CD4-positive, alpha-beta T cell (primary cell): ENCODE results near the gene BMF. TPM values are rescaled to one million over a fixed set of nuclear protein-coding genes. Genes with fewer than 3 reads are reported as not detected.

Experiments used
- ATAC-seq: fragments of 200-7000 bp; cut with Tn5 transposase; one replicate; pipeline ENCODE4 v1.10.0; 2022; ENCODE audit warnings: mild to moderate bottlenecking; ENCODE audit not compliant: poor library complexity
- CTCF ChIA-PET: fragments of 350-600 bp; sonication (Branson Sonifier 250); formaldehyde crosslinking; loops from one replicate; lab custom pipeline; 2021; ENCODE audit warnings: antibody characterized with exemption, inconsistent platforms; lab: Charles Lee
- POLR2A ChIA-PET: fragments of 350-600 bp; sonication (Branson Sonifier 250); formaldehyde crosslinking; loops from one replicate; lab custom pipeline; 2021; ENCODE audit warnings: antibody characterized with exemption, inconsistent platforms; lab: Charles Lee
- DNase-seq, 14 experiments: peaks; one replicate each; pipeline ENCODE4 v3.0.0-alpha.2; 2013 to 2020; ENCODE audit warnings: mixed read lengths in 2 of 14
- H3K27ac ChIP-seq, 2 donors: one replicate each; pipeline versions ENCODE4 v1.5.1 to v1.7.0; 2013; ENCODE audit warnings: low read length in 2 of 2, low read depth in 1 of 2, mild to moderate bottlenecking in 1 of 2
- H3K27me3 ChIP-seq, 2 experiments: 1 replicate in 1 of 2; 2 replicates in 1 of 2; pipeline versions ENCODE4 v1.6.1 to v1.7.0; 2013; ENCODE audit warnings: low read length in 2 of 2, control low read depth in 1 of 2, mild to moderate bottlenecking in 1 of 2, moderate library complexity in 1 of 2; ENCODE audit not compliant: insufficient read depth in 2 of 2, control insufficient read depth in 1 of 2
- H3K36me3 ChIP-seq: one replicate; pipeline ENCODE4 v1.6.1; 2013; ENCODE audit warnings: low read length, control low read depth; ENCODE audit not compliant: insufficient read depth
- H3K4me1 ChIP-seq: one replicate; pipeline ENCODE4 v1.6.1; 2013; ENCODE audit warnings: low read length, control low read depth; ENCODE audit not compliant: insufficient read depth
- H3K4me3 ChIP-seq: one replicate; pipeline ENCODE4 v1.5.1; 2013; ENCODE audit warnings: mild to moderate bottlenecking, low read length, moderate library complexity
- H3K9me3 ChIP-seq, 2 experiments: 1 replicate in 1 of 2; 2 replicates in 1 of 2; pipeline versions ENCODE4 v1.6.1 to v1.7.0; 2013; ENCODE audit warnings: low read length in 2 of 2, mild to moderate bottlenecking in 2 of 2, control low read depth in 1 of 2, moderate library complexity in 1 of 2; ENCODE audit not compliant: control insufficient read depth in 1 of 2, insufficient read depth in 1 of 2
- H3K27ac Mint-ChIP-seq: one replicate; pipeline ENCODE4 v1.8.0; 2020; ENCODE audit warnings: mixed read lengths
- H3K27me3 Mint-ChIP-seq: one replicate; pipeline ENCODE4 v1.8.0; 2021; ENCODE audit warnings: mixed read lengths
- H3K36me3 Mint-ChIP-seq: one replicate; pipeline ENCODE4 v1.8.0; 2021; ENCODE audit warnings: low read depth, mixed read lengths
- H3K4me1 Mint-ChIP-seq: one replicate; pipeline ENCODE4 v1.8.0; 2021; ENCODE audit warnings: low read depth, mixed read lengths
- H3K4me3 Mint-ChIP-seq: one replicate; pipeline ENCODE4 v1.8.0; 2020; ENCODE audit warnings: mild to moderate bottlenecking, mixed read lengths
- H3K9me3 Mint-ChIP-seq: one replicate; pipeline ENCODE4 v1.8.0; 2020; ENCODE audit warnings: mixed read lengths
- CTCF ChIP-seq: fragments of 200-600 bp; IDR thresholded peaks from one replicate; pipeline ENCODE4 v1.8.0; 2022; ENCODE audit warnings: antibody characterized with exemption, mild to moderate bottlenecking
- intact Hi-C, 2 experiments: fragments of 100-400 bp; cut with DNase I in 1 of 2; cut with micrococcal nuclease in 1 of 2; formaldehyde crosslinking; loops; one replicate each; pipeline versions ENCODE4 v1.15.1 to v1.9.0; 2023 to 2025; cut with DNase I, micrococcal nuclease
- total RNA-seq, 174 experiments: library from RNA in 2 of 174; stranded (reverse) in 2 of 174; gene quantifications; one replicate each; pipeline ENCODE4 v1.2.3 and lab custom pipeline; 2021 to 2026

BMF gene
- total RNA-seq, 2 experiments from 2014 or later: 13.5 to 13.9 TPM

- ATAC-seq (no peak), DNase-seq (no peak)
- intact Hi-C loops: loop anchor here in 1 of 2 experiments (10.0 kb wide), 1 partner anchor 1346 kb away; no protein-coding TSS in a partner anchor
- H3K9me3 Mint-ChIP-seq: no peaks in the 10 kb centered on the region
- TF ChIP-seq CTCF: no peak
- Histone ChIP-seq H3K4me1 (no peaks in the 10 kb centered on the region), H3K27ac (no peak overlapping the region), H3K9me3 (no peaks in the 10 kb centered on the region), H3K36me3 (peaks cover 2% of the 10 kb centered on the region), H3K4me3 (no peak overlapping the region), H3K27me3 (peaks cover 0 to 2% of the 10 kb centered on the region in 2 experiments)
- no peaks in the 10 kb centered on the region for H3K27me3 Mint-ChIP-seq
- no peak overlapping the region for H3K4me3 Mint-ChIP-seq
- CTCF ChIA-PET: interaction anchor here (1.0 kb wide), 1 partner anchor 14 kb away, joined by 4 read pairs; no protein-coding TSS in a partner anchor
- no peaks in the 10 kb centered on the region for H3K36me3 Mint-ChIP-seq
- H3K27ac Mint-ChIP-seq: no peak overlapping the region
- POLR2A ChIA-PET: no interaction called here
- peaks cover 9% of the 10 kb centered on the region for H3K4me1 Mint-ChIP-seq
Observed at GRCh38 chr15:40090774-40091455, 17.8 kb downstream of the BMF start.

GRCh38 chr15:40088929-40089755, 19.5 kb downstream of the BMF start:
- H3K36me3 Mint-ChIP-seq: no peaks in the 10 kb centered on the region
- no peak overlapping the region for H3K27ac Mint-ChIP-seq
- no peak overlapping the region for H3K4me3 ChIP-seq
- DNase-seq: no peak
- intact Hi-C loops: no loop called here
- H3K4me1 ChIP-seq: no peaks in the 10 kb centered on the region
- no peak for ATAC-seq
- TF ChIP-seq CTCF: no peak
- no peaks in the 10 kb centered on the region for H3K9me3 Mint-ChIP-seq
- H3K36me3 ChIP-seq: peaks cover 2% of the 10 kb centered on the region
- no peaks in the 10 kb centered on the region for H3K4me1 Mint-ChIP-seq
- no peak overlapping the region for H3K27ac ChIP-seq
- ChIA-PET POLR2A (no interaction called here), CTCF (no interaction called here)
- peaks cover 2 to 9% of the 10 kb centered on the region in 2 experiments for H3K27me3 ChIP-seq
- H3K4me3 Mint-ChIP-seq: no peak overlapping the region
- no peaks in the 10 kb centered on the region for H3K9me3 ChIP-seq
- peaks cover 6% of the 10 kb centered on the region for H3K27me3 Mint-ChIP-seq

GRCh38 chr15:40087991-40088928, 20.4 kb downstream of the BMF start:
- ATAC-seq: no peak
- no peaks in the 10 kb centered on the region for H3K36me3 Mint-ChIP-seq
- peaks cover 2 to 9% of the 10 kb centered on the region in 2 experiments for H3K27me3 ChIP-seq
- no peaks in the 10 kb centered on the region for H3K9me3 ChIP-seq
- no peak overlapping the region for H3K4me3 ChIP-seq
- ChIA-PET CTCF (no interaction called here), POLR2A (interaction anchor here (0.5 to 1.0 kb wide), 2 partner anchors 11 to 14 kb away, joined by 3 read pairs; no protein-coding TSS in a partner anchor)
- no peaks in the 10 kb centered on the region for H3K9me3 Mint-ChIP-seq
- intact Hi-C loops: no loop called here
- H3K36me3 ChIP-seq: peaks cover 2% of the 10 kb centered on the region
- no peaks in the 10 kb centered on the region for H3K4me1 ChIP-seq
- no peak for DNase-seq
- H3K4me1 Mint-ChIP-seq: peaks cover 5% of the 10 kb centered on the region
- peaks cover 14% of the 10 kb centered on the region for H3K27me3 Mint-ChIP-seq
- no peak overlapping the region for H3K4me3 Mint-ChIP-seq
- no peak overlapping the region for H3K27ac Mint-ChIP-seq
- H3K27ac ChIP-seq: no peak overlapping the region
- no peak for TF ChIP-seq CTCF
